ENCODE data around the gene ZNF579.
"Not testable (repeated sequence)": the region's sequence is repeated elsewhere in the genome, so short reads cannot be mapped to it uniquely, and the experiment has no call there.

Gene ZNF579

DNA sequence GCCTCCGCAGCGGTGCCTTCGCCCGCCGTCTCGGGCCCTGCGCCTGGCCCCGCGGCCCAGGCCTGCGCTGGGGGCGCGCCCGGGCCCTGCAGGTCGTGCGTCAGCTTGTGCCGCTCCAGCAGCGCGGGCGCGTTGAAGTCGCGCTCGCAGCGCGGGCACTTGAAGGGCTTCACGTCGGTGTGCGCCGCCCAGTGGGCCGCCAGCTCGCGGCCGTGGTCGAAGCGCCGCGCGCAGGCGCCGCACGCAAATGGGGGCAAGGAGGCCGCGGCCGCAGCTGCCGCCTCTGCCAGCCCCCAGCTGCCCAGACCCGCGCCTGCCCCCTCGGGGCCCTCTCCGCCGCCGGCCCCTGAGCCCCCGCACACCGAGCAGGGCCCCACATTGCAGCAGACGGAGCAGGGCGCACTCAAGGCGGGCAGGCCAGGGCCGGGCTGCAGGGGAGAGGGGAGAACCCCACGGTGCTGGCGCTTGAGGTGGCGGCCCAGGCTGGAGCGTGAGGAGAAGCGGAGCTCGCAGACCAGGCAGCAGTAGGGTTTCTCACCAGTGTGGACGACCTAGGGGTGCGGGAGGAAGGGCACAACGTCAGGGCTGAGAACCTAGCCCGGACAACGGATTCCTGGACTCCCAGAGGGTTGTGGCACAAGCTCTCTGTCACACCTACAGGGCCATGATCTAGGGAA is 12.6 kb upstream of the ZNF579 start:
- DNase-seq: no peak

GRCh38 chr19:55592391-55593090 is 11.9 kb upstream of the ZNF579 start:
- DNase-seq: no peak

GRCh38 chr19:55591555-55591954 is 10.9 kb upstream of the ZNF579 start:
- DNase-seq: no peak

- DNase-seq: no peak
Measured at GRCh38 chr19:55590617-55591016, 10.0 kb upstream of the ZNF579 start.

- no peak for DNase-seq
Measured at GRCh38 chr19:55590109-55590508, 9.5 kb upstream of the ZNF579 start.

GRCh38 chr19:55588738-55589137 is 8.1 kb upstream of the ZNF579 start:
- no peak for DNase-seq

GRCh38 chr19:55586976-55587668 is 6.5 kb upstream of the ZNF579 start:
- DNase-seq: peak; percentile 97

DNA sequence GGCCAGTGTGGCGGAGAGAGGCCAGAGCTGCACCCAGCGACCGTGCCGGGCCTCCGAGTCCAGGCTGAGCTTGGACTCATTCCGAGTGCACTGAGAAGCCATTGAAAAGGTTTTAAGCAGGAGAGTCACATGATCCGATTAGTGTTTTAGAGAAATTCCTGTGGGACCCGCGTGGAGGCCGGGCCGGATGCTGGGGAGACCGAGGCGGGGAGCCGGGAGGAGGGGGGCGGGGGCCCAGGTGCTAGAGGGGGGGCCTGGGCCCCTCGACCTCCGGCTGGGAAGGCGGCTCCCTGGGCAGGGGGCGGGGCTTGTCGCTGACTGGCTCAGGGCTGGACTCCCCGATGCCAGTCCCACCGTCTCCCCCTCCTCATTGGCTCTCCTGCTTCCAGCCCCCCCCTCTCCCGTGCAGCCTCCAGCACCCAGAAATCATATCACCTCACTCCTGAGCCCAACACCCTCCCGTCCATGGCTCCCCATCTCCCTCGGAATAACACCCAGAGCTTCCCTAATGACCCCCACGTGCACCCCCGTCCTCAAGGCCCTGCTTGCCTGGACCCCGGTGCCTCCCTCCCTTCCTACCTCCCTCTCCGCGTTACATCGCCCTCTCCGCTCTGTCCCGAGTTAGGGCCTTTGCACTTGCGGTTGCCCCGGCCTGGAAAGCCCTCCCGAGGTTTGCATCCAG is 5.2 kb upstream of the ZNF579 start:
- DNase-seq: peak; percentile 81

- DNase-seq: no peak
Measured at GRCh38 chr19:55584871-55585270, 4.2 kb upstream of the ZNF579 start.

DNA sequence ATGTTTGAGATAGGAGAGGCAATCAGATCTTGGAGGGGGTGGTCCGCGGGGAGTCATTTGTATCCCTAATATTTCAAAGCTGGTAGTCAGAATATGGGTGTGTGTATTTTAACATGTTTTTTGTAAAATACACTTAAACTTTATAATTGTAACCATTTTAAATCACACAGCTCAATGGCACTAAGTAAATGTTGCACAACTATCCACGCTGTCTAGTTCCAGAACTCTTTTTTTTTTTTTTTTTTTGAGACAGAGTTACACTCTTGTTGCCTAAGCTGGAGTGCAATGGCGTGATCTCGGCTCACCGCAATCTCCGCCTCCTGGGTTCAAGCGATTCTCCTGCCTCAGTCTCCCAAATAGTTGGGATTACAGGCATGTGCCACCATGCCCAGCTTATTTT is 3.2 kb upstream of the ZNF579 start:
- DNase-seq: not testable (repeated sequence)

DNA sequence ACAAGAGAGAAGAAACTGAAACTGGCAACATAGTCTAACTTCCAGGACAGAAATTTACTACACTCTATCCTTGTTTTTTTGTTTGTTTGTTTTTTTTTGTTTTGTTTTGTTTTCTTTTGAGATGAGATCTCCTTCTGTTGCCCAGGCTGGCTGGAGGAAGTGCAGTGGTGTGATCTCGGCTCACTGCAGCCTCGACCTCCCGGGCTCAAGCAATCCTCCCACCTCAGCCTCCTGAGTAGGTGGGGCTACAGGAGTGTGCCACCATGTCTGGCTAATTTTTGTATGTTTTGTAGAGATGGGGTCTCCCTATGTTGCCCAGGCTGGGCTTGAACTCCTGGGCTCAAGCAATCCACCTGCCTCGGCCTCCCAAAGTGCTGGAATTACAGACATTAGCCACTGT is 1.6 kb upstream of the ZNF579 start:
- DNase-seq: not testable (repeated sequence)

DNA sequence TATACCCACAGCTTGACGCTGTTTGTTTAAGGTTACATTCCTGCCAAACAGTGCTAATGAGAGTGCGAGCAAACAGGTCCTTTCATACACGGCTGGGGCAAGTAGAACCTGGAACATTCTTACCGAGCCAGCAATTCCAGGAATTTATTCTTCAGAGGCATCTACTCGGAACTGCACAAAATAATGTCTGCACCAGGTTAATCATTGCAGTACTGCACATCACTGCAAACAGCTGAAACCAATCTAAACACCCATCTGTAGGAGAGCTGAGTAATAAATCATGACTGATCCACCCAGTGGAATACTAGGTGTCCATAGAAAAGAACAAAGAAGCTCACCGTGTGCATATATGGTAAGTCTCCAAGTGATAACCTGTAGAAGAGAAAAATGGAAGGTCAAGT is 1.2 kb upstream of the ZNF579 start:
- no peak for DNase-seq

DNA sequence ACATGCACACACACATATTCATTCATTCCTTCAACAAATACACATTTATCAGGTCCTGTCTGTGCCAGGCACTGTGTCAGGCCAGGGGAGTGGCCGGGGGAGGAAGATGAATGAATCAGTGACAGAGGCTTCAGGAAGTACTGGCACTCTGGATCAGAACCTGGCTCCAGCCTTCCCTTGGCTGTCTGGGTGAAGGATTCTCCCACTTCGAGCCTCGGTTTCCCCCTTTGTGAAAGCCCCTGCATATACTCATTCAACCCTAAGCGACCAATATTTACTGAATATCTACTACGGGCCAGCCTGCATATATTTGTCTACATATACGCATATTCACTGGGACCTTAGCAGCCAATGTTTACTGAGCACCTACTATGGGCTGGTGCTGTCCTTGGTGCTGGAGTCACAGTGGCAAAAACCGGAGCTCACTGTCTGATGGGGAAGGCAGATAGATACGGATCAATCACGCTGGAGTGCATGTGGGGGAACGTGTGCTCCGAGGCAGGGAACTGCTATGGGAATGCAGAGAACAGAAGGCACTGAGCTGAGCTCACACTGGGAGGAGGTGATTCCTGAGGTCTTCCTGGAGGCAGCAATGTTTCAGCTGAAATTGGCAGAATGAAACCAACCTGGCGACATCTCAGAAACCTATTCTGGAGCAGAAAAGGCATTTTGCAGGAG is 636 bp upstream of the ZNF579 start:
- DNase-seq: no peak

DNA sequence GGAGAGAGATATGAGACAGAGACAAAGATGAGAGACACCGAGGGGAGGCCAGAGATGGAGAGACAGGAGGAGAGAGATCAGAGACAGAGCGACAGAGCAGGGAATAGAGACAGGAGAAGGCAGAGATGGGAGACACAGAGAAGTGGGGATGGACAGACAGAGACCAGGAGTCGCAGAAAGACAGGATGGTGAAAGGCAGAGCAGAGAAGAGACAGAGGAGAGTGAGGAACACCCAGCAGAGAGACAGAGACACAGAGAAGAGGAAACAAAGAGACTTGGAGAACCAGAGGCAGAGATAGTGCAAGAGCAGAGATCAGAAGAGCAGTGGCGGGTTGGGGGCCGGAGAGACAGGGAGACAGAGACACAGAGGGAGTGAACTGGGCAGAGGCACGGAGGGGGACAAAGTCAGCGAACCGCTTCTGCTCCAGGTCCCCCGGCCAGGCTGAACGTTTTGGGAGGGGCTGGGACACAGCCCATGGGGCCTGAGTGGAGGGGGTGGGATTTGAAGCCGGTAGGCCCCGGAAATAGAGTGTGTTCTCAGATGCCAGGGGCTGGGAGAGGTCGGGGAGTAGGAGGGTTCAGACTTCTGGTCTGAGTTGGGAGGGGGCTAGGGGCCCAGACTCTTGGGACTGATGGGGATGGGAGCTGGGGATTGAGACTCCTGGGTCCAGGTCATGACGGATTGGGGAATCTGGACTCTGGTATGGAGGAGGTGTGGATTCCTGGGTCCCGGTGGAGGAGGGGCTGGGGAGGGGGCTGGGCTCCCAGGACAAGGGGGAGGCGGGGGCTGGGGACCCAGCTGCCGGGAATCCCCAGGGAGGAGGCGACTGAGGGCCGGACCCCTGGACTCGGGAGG is 654 bp downstream of the ZNF579 start:
- no peak for DNase-seq

DNA sequence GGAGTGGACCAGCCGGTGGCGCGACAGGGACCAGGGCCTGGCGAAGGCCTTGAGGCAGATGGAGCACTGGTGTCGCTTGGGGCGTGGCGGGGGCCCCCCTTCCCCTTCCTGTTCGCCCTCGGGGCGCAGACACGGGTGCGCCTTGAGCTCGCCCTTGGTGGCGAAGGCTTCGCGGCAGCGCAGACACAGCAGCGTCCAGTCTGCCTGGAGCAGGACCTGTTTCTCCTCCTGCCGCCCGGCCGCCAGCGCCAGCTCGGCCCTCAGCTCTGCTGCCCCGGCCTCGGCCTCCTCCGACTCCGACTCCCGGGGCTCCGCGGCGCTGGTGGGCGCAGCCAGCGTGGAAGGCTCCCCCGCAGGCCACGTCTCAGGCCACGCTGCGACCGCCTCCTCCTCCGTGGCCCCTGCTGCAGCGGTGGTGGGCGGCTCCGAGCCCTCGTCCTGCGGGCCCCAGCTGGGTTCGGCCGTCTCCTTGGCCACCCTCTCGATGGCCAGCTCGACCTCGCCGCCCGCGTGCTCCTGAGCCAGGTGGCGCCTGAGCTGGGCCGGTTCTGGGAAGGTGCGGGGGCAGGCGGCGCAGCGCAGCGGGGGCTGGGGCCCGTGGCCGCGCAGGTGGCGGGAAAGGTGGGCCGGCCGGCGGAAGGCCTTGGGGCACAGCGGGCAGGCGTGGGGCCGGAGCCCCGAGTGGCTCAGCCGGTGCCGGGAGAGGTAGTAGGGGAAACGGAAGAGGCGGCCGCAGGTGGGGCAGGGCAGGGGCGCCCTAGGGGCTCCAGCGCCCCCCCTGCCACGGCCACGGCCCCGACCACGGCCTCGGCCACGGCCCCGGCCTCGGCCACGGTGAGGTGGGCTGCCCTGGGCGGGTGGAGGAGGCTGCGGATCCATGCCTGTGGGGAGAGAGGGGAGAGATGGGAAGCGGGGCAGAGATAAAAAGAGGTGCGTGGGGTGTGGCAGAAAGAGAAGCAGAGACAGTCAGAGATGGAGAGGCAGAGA is 1.6 kb downstream of the ZNF579 start:
- DNase-seq: no peak

- DNase-seq: no peak
Measured at GRCh38 chr19:55578031-55578760, 2.5 kb downstream of the ZNF579 start.

- DNase-seq: no peak
Measured at GRCh38 chr19:55576746-55577145, 3.9 kb downstream of the ZNF579 start.

DNA sequence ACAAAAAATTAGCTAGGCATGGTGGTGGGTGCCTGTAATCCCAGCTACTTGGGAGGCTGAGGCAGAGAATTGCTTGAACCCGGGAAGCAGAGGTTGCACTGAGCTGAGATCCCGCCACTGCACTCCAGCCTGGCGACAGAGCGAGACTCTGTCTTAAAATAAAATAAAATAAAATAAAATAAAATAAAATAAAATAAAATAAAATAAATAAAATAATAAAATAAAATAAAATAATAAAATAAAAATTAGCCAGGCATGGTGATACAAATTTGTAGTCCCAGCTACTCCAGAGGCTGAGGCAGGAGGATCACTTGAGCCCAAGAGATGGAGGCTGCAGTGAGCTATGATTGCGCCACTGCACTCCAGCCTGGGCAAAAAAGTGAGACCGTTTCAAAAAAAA is 6.7 kb downstream of the ZNF579 start:
- DNase-seq: not testable (repeated sequence)

DNA sequence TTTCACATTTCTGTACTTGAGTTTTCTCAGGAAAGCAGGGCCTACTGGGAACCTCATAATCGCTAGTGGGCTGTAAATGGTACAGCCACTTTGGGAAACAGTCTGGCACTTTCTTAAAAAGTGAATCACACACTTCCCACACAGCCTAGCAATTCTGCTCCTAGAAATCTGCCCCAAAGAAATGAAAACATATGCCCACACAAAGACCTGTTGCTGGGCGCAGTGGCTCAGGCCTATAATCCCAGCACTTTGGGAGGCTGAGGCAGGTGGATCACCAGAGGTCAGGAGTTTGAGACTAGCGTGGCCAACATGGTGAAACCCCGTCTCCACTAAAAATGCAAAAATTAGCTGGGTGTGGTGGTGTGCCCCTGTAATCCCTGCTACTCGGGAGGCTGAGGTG is 11.2 kb downstream of the ZNF579 start:
- DNase-seq: not testable (repeated sequence)

Measured in activated CD8-positive, alpha-beta memory T cell treated with anti-CD3 and anti-CD28 coated beads for 24 hours (primary cell).